ES-I3 (cell line): ENCODE results near the gene DACT2.
"Not testable (repeated sequence)": the region's sequence is repeated elsewhere in the genome, so short reads cannot be mapped to it uniquely, and the experiment has no call there.

Source experiments
- H3K36me3 ChIP-seq: 2 replicates; pipeline ENCODE4 v1.6.1; 2013; ENCODE audit warnings: mild to moderate bottlenecking, low read length, control low read depth, moderate library complexity; ENCODE audit not compliant: insufficient read depth
- H3K4me1 ChIP-seq: 2 replicates; pipeline ENCODE4 v1.6.1; 2013; ENCODE audit warnings: mild to moderate bottlenecking, control low read depth, low read length; ENCODE audit not compliant: insufficient read depth
- H3K9ac ChIP-seq: 2 replicates; pipeline ENCODE4 v1.6.1; 2013; ENCODE audit warnings: low read depth, mild to moderate bottlenecking, low read length, moderate library complexity
- H3K9me3 ChIP-seq: 2 replicates; pipeline ENCODE4 v1.6.1; 2013; ENCODE audit warnings: mild to moderate bottlenecking, low read length, moderate library complexity; ENCODE audit not compliant: control insufficient read depth, insufficient read depth

The DACT2 gene

DNA sequence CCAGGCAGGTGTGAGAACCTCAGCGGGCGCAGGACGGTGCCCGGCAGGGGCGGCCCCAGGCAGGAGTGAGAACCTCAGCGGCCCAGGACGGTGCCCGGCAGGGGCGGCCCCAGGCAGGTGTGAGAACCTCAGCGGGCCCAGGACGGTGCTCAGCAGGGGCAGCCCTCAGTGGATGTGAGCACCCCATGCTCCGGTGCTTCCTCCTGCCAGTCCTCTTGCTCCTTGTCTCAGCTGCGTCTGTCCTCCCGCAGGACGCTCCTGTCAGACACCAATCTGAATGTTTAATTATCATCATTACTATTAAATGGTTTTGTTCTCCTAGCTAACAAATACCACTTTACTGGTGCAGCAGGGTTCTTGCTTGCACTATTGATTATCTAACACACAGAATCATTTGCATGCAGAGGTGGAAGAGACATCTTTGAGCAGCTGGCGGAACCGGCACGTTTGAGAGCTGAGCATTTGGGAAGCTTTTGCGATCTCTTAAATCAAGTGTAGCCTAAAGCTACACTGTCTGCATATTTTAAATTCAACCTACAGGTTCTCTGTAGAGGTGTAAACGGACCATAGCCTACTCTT, 39.4 kb upstream of the DACT2 start:
- no peaks in the 10 kb centered on the region for H3K36me3 ChIP-seq
- H3K4me1 ChIP-seq = no peaks in the 10 kb centered on the region
- H3K9ac ChIP-seq = no peak overlapping the region
- H3K9me3 ChIP-seq = no peaks in the 10 kb centered on the region; the same call in 1 of the 2 replicates

DNA sequence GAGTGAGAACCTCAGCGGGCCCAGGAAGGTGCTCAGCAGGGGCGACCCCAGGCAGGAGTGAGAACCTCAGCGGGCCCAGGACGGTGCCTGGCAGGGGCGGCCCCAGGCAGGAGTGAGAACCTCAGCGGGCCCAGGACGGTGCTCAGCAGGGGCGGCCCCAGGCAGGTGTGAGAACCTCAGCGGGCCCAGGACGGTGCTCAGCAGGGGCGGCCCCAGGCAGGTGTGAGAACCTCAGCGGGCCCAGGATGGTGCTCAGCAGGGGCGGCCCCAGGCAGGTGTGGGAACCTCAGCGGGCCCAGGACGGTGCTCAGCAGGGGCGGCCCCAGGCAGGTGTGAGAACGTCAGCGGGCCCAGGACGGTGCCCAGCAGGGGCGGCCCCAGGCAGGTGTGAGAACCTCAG, 37.3 kb upstream of the DACT2 start:
- not testable (repeated sequence) for H3K9ac ChIP-seq, H3K9me3 ChIP-seq, H3K36me3 ChIP-seq, H3K4me1 ChIP-seq

DNA sequence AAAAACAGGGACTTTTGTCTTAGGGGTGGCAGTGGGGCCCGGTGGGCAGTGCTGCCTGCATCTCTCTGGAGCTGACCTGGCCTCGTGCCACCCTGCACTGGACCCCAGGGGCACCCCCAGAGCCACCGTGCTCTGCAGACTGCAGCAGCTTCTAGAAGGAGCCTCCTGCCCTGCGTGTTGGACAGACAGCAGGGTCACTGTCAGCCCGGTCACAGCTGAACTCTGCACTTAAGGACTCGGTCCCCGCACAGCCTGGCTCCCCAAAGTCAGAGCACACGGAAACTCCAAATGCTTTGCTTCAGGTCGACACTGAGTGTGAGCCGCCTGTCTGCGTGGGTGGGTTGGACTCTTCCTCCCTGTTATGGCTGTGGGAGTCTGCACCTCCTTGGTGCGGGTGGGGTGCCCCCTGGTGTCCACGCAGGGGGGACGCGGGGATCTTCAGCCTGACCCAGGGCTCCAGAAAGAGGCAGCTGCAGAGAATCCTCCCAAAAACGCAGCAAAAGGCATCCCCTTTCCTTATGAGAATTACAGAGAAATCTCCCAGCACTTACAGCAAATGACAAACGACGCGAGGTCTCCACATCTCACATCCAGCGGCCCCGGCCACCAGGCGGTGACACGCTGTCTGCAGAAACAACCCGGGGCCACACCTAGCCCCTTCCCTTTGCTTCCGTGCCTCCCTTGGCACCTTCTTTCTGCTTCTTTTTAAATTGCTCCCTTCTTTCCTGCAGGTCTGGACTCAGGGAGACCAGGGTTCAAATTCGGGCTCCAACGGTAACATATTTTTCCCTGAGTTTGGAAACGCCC, 36.3 kb upstream of the DACT2 start:
- no peaks in the 10 kb centered on the region for H3K36me3 ChIP-seq
- no peak overlapping the region for H3K9ac ChIP-seq
- no peaks in the 10 kb centered on the region for H3K9me3 ChIP-seq
- H3K4me1 ChIP-seq = no peaks in the 10 kb centered on the region

GRCh38 chr6:168354338-168354737, 34.8 kb upstream of the DACT2 start:
- Histone ChIP-seq H3K9me3 (no peaks in the 10 kb centered on the region), H3K9ac (no peak overlapping the region), H3K36me3 (no peaks in the 10 kb centered on the region), H3K4me1 (no peaks in the 10 kb centered on the region)

- Histone ChIP-seq H3K9ac (no peak overlapping the region), H3K9me3 (no peaks in the 10 kb centered on the region), H3K4me1 (no peaks in the 10 kb centered on the region), H3K36me3 (no peaks in the 10 kb centered on the region)
These were observed 33.5 kb upstream of the DACT2 start for GRCh38 chr6:168353041-168353440.

- H3K9me3 ChIP-seq = no peaks in the 10 kb centered on the region
- no peaks in the 10 kb centered on the region for H3K36me3 ChIP-seq
- no peaks in the 10 kb centered on the region for H3K4me1 ChIP-seq
- H3K9ac ChIP-seq = no peak overlapping the region
These were observed 32.5 kb upstream of the DACT2 start for GRCh38 chr6:168352096-168352495.

GRCh38 chr6:168349718-168350210, 30.2 kb upstream of the DACT2 start:
- Histone ChIP-seq H3K9me3 (no peaks in the 10 kb centered on the region), H3K36me3 (no peaks in the 10 kb centered on the region), H3K9ac (no peak overlapping the region), H3K4me1 (no peaks in the 10 kb centered on the region)

DNA sequence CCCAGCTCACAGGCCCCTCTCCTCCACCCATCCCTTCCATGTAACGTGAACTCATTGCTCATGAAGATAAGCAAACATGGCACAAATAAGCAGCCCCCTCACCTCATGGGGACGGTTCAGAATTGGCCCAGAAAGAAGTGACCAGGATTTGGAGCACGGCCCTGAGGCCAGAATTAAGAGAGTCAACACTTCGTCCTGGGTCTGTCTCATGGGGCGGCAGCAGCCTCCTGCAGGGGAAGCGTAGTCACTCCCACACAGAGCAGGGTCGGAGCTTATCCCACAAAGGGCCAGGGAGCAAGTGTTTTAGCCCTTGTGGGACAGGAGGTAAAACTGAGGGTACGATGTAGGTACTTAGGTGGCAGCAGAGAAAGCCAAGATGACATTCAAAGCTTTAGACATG, 28.6 kb upstream of the DACT2 start:
- no peaks in the 10 kb centered on the region for H3K4me1 ChIP-seq
- H3K9ac ChIP-seq = no peak overlapping the region
- no peaks in the 10 kb centered on the region for H3K36me3 ChIP-seq
- no peaks in the 10 kb centered on the region for H3K9me3 ChIP-seq

GRCh38 chr6:168347615-168348014, 28.0 kb upstream of the DACT2 start:
- no peak overlapping the region for H3K9ac ChIP-seq
- no peaks in the 10 kb centered on the region for H3K36me3 ChIP-seq
- H3K9me3 ChIP-seq = no peaks in the 10 kb centered on the region
- H3K4me1 ChIP-seq = no peaks in the 10 kb centered on the region

DNA sequence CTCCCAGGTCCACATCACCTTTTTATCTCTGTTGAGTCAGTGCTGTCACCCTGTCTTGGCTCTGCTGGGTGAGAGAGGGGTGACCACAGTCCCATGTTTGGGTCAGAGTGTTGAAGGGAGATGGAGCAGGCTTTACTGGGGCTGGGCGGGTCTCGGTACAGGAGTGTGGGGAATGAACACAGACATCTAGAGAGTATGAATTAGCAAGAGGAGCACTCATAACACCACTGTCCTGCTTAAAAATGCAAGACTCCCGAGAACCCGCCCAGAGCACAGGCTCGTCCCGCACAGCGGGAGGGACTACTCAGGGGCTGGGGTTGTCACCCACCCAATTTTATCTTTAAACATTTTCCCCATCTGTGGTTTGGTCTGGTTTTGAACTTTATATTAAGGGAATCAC, 27.5 kb upstream of the DACT2 start:
- Histone ChIP-seq H3K4me1 (no peaks in the 10 kb centered on the region), H3K36me3 (no peaks in the 10 kb centered on the region), H3K9ac (no peak overlapping the region), H3K9me3 (no peaks in the 10 kb centered on the region)

DNA sequence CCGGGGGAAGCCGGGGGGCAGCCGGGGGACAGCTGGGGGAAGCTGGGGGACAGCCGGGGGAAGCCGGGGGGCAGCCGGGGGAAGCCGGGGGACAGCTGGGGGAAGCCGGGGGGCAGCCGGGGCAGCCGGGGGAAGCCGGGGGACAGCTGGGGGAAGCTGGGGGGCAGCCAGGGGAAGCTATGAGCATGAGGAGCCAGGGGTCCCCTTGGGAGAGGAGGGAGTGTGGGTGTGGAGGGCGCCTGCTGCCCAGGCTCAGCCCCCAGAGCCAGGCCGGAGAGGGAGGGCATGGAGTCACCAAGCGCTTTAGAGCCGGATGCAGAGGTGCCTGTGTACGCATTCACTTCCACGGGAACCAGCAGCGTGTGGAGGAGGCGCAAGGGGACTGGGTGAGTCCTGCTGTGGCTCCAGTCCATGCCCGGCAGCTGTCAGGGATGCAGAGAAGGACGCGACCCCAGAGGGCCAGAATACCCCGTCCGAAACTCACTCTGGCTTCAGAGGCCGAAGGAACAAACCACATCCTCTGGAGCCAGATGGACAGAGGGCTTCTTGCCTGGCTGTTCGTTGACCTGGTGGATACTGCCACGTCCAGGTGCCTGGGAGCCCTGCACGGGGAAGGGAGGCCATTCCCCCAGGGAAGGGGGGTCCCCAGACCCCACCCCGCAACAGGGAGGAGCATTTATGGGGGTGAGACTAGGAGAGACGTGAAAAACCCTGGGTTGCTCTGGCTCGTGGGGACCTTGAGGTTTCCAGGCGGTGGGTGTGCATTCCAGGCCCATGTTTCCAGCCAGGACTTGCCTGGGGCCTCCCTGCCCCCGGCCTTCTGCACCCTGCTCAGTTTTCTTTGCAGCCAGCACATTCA, 26.5 kb upstream of the DACT2 start:
- H3K9ac ChIP-seq = no peak overlapping the region
- H3K4me1 ChIP-seq = no peaks in the 10 kb centered on the region
- H3K36me3 ChIP-seq = no peaks in the 10 kb centered on the region
- H3K9me3 ChIP-seq = no peaks in the 10 kb centered on the region

- Histone ChIP-seq H3K36me3 (no peaks in the 10 kb centered on the region), H3K9me3 (no peaks in the 10 kb centered on the region), H3K9ac (no peak overlapping the region), H3K4me1 (no peaks in the 10 kb centered on the region)
These were observed 25.7 kb upstream of the DACT2 start for GRCh38 chr6:168345266-168345665.

- Histone ChIP-seq H3K36me3 (no peaks in the 10 kb centered on the region), H3K9ac (no peak overlapping the region), H3K4me1 (no peaks in the 10 kb centered on the region), H3K9me3 (no peaks in the 10 kb centered on the region)
These were observed 24.8 kb upstream of the DACT2 start for GRCh38 chr6:168344338-168344737.

DNA sequence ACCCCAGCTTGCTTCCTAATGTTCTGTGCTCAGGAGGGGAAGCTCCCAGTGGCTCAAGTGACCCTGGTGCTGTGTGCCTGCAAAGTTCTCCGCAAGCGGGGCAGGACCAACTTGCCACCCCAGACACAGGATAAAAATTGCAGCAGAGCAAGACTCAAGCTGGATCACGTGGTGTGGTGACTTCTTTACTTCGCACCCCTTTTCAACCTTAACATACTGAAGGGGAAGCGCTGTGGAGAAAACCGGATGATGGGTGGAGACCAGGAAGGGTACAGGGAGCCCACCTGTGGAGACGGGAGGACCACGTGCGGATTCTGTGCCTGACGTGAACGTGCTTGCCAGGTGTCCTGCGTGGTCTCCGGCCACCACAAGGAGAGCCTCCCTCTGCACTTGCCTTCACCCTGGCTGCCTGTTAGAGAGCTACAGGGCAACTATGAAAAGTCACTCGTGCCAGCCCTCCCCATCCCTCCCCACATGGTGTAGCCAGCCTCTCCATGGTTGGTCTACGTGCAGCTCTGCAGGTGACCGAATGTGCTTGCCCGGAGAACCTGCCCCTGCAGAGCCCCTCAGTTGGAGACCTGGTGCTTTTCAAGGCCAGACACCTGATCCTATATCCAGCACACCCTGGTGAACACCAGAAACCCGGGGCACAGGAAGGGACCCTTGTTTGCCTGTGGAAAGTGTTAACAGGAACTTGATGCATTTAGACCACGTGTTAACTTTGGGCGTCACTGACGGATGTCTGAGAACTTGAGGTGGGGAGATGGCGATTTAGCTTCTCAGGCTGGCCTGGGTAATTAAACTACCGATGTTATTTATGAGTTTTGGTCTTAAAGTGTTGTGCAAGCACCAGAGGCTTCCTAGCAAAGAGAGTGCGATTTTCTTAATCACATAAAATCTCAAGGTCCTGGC, 23.9 kb upstream of the DACT2 start:
- Histone ChIP-seq H3K9ac (no peak overlapping the region), H3K36me3 (no peaks in the 10 kb centered on the region), H3K4me1 (no peaks in the 10 kb centered on the region), H3K9me3 (no peaks in the 10 kb centered on the region)
